H1 (cell line): ENCODE measurements around the gene LDLRAD4. TPM values are rescaled to one million over a fixed set of nuclear protein-coding genes. Genes with fewer than 3 reads are reported as not detected.

Experiments
- CTCF ChIA-PET: fragments of 300-600 bp; sonication (Branson Sonifier 250); formaldehyde crosslinking; loops from one replicate; lab custom pipeline; 2021; ENCODE audit not compliant: partially characterized antibody; lab: Charles Lee
- POLR2A ChIA-PET: fragments of 300-600 bp; sonication (Branson Sonifier 250); formaldehyde crosslinking; loops from one replicate; lab custom pipeline; 2021; ENCODE audit warnings: inconsistent platforms; ENCODE audit not compliant: partially characterized antibody; lab: Charles Lee
- DNase-seq, 2 experiments: peaks; one replicate each; pipeline versions ENCODE4 v3.0.0 to v3.0.0-alpha.2; 2010 to 2022; ENCODE audit warnings: low spot score in 2 of 2, low read depth in 1 of 2, mixed read lengths in 1 of 2
- FAIRE-seq: peaks from 2 replicates; lab custom pipeline; 2011; peaks lifted over from hg19 to GRCh38; lab: Jason Lieb, UNC
- H2AFZ ChIP-seq: 2 replicates; pipeline ENCODE4 v1.8.1; 2012; ENCODE audit warnings: low read length, inconsistent platforms
- H2AK5ac ChIP-seq: 2 replicates; pipeline ENCODE4 v1.6.1; 2013; ENCODE audit warnings: low read depth, low read length
- H2BK120ac ChIP-seq: replicated peaks from 2 replicates; pipeline ENCODE3; 2013; ENCODE audit warnings: low read depth, low read length, inconsistent platforms
- H2BK12ac ChIP-seq: 2 replicates; pipeline ENCODE4 v1.6.1; 2013; ENCODE audit warnings: low read depth, low read length
- H2BK15ac ChIP-seq: 2 replicates; pipeline ENCODE4 v1.6.1; 2013; ENCODE audit warnings: low read length
- H2BK20ac ChIP-seq: 2 replicates; pipeline ENCODE4 v1.6.1; 2013; ENCODE audit warnings: low read length
- H2BK5ac ChIP-seq: 2 replicates; pipeline ENCODE4 v1.6.1; 2013; ENCODE audit warnings: low read depth, low read length
- H3K14ac ChIP-seq: 2 replicates; pipeline ENCODE4 v1.6.1; 2013; ENCODE audit warnings: inconsistent platforms; ENCODE audit not compliant: insufficient read length
- H3K18ac ChIP-seq: 2 replicates; pipeline ENCODE4 v1.6.1; 2013; ENCODE audit warnings: low read length; ENCODE audit errors: extremely low read depth
- H3K23ac ChIP-seq: 2 replicates; pipeline ENCODE4 v1.6.1; 2013; ENCODE audit warnings: inconsistent platforms; ENCODE audit not compliant: insufficient read length
- H3K23me2 ChIP-seq: 2 replicates; pipeline ENCODE4 v1.6.1; 2013; ENCODE audit warnings: low read depth, low read length
- H3K27ac ChIP-seq: 2 replicates; pipeline ENCODE4 v1.6.1; 2011; ENCODE audit warnings: low read depth, low read length, inconsistent platforms
- H3K27me3 ChIP-seq, 4 experiments: replicated peaks in 1 of 4; 1 replicate in 1 of 4; 2 replicates in 3 of 4; pipeline versions ENCODE4 v1.6.1 to v1.8.1; 2011 to 2013; ENCODE audit warnings: low read length in 3 of 4, mild to moderate bottlenecking in 3 of 4, inconsistent platforms in 2 of 4, mixed read lengths in 2 of 4, moderate library complexity in 1 of 4; ENCODE audit not compliant: control insufficient read depth in 3 of 4, insufficient read depth in 3 of 4; ENCODE audit errors: extremely low read depth in 1 of 4
- H3K36me3 ChIP-seq, 4 experiments: 2 replicates each; pipeline versions ENCODE4 v1.6.1 to v1.8.1; 2011 to 2013; ENCODE audit warnings: mild to moderate bottlenecking in 4 of 4, low read length in 3 of 4, moderate library complexity in 2 of 4, control low read depth in 1 of 4, inconsistent platforms in 1 of 4; ENCODE audit not compliant: insufficient read depth in 4 of 4, control insufficient read depth in 2 of 4
- H3K4ac ChIP-seq: replicated peaks from 2 replicates; pipeline ENCODE3; 2013; ENCODE audit warnings: low read length, low read depth, mixed read lengths, inconsistent platforms; ENCODE audit not compliant: insufficient read length
- H3K4me1 ChIP-seq, 4 experiments: replicated peaks in 1 of 4; 1 replicate in 1 of 4; 2 replicates in 3 of 4; pipeline versions ENCODE4 v1.6.1 to v1.8.1; 2011 to 2013; ENCODE audit warnings: low read length in 3 of 4, inconsistent platforms in 2 of 4, mixed read lengths in 1 of 4; ENCODE audit not compliant: insufficient read depth in 4 of 4, control insufficient read depth in 3 of 4
- H3K4me2 ChIP-seq, 2 experiments: 2 replicates each; pipeline versions ENCODE4 v1.6.1 to v1.8.1; 2011 to 2013; ENCODE audit warnings: low read depth in 2 of 2, low read length in 2 of 2, control low read depth in 1 of 2, inconsistent platforms in 1 of 2, mild to moderate bottlenecking in 1 of 2; ENCODE audit not compliant: insufficient read depth in 1 of 2
- H3K4me3 ChIP-seq, 4 experiments: fragments of 200-600, 300-600 bp in 1 of 4; sonication (generic), shearing (Covaris generic), sonication (Bioruptor Twin) in 1 of 4; 2 replicates each; pipeline versions ENCODE4 v1.5.1 to v1.8.1; 2011 to 2016; ENCODE audit warnings: low read length in 4 of 4, low read depth in 3 of 4, control low read depth in 2 of 4, inconsistent platforms in 2 of 4, mild to moderate bottlenecking in 2 of 4, mixed read lengths in 1 of 4, moderate library complexity in 1 of 4; ENCODE audit not compliant: insufficient read depth in 2 of 4; ENCODE audit errors: extremely low read depth in 1 of 4
- H3K56ac ChIP-seq: replicated peaks from 2 replicates; pipeline ENCODE3; 2013; ENCODE audit warnings: low read depth, mild to moderate bottlenecking, mixed read lengths, low read length, inconsistent platforms; ENCODE audit not compliant: insufficient read length
- H3K79me1 ChIP-seq: 2 replicates; pipeline ENCODE4 v1.6.1; 2013; ENCODE audit warnings: low read depth, low read length, control low read depth
- H3K79me2 ChIP-seq, 2 experiments: 2 replicates each; pipeline versions ENCODE4 v1.6.1 to v1.8.1; 2012 to 2013; ENCODE audit warnings: low read length in 2 of 2, mild to moderate bottlenecking in 2 of 2, inconsistent platforms in 1 of 2; ENCODE audit not compliant: insufficient read depth in 2 of 2, control insufficient read depth in 1 of 2
- H3K9ac ChIP-seq, 4 experiments: replicated peaks in 1 of 4; 1 replicate in 1 of 4; 2 replicates in 3 of 4; pipeline versions ENCODE4 v1.6.1 to v1.8.1; 2011 to 2013; ENCODE audit warnings: low read depth in 3 of 4, low read length in 3 of 4, control low read depth in 2 of 4, mild to moderate bottlenecking in 2 of 4, moderate library complexity in 2 of 4, inconsistent platforms in 1 of 4; ENCODE audit errors: extremely low read depth in 1 of 4
- H3K9me3 ChIP-seq, 2 experiments: 2 replicates each; pipeline versions ENCODE4 v1.6.1 to v1.8.1; 2012 to 2013; ENCODE audit warnings: mild to moderate bottlenecking in 2 of 2, moderate library complexity in 2 of 2, control low read depth in 1 of 2, inconsistent platforms in 1 of 2, low read depth in 1 of 2, low read length in 1 of 2, mixed read lengths in 1 of 2; ENCODE audit not compliant: insufficient read depth in 2 of 2
- H4K20me1 ChIP-seq, 2 experiments: replicated peaks in 1 of 2; 2 replicates each; pipeline versions ENCODE3 to v1.8.1; 2011 to 2013; ENCODE audit warnings: inconsistent platforms in 2 of 2, low read length in 2 of 2, mild to moderate bottlenecking in 1 of 2; ENCODE audit not compliant: insufficient read depth in 2 of 2, control insufficient read depth in 1 of 2
- H4K5ac ChIP-seq: 2 replicates; pipeline ENCODE4 v1.6.1; 2013; ENCODE audit warnings: low read length, low read depth, mixed read lengths, inconsistent platforms; ENCODE audit not compliant: insufficient read length
- H4K8ac ChIP-seq: 2 replicates; pipeline ENCODE4 v1.8.0; 2013; ENCODE audit warnings: mild to moderate bottlenecking, moderate library complexity, low read length, inconsistent platforms; ENCODE audit not compliant: insufficient read depth; ENCODE audit errors: extremely low read depth
- H4K91ac ChIP-seq: replicated peaks from 2 replicates; pipeline ENCODE3; 2013; ENCODE audit warnings: low read length, mixed read lengths, inconsistent platforms; ENCODE audit not compliant: insufficient read length
- HDAC2 ChIP-seq, 2 experiments: fragments of 300-600 bp in 1 of 2; sonication (generic) in 1 of 2; IDR thresholded peaks; 2 replicates each; pipeline ENCODE4 v1.6.1; 2011 to 2012; ENCODE audit warnings: low read depth in 2 of 2, low read length in 2 of 2, mild to moderate bottlenecking in 2 of 2, moderate library complexity in 2 of 2, borderline replicate concordance in 1 of 2, inconsistent platforms in 1 of 2
- HDAC6 ChIP-seq: IDR thresholded peaks from one replicate; pipeline ENCODE4 v1.7.1; 2012; ENCODE audit warnings: low read depth, mild to moderate bottlenecking, inconsistent platforms, low read length, moderate library complexity
- PHF8 ChIP-seq: fragments of 200-600 bp; sonication (generic); conservative IDR thresholded peaks from 2 replicates; pipeline ENCODE4 v1.7.1; 2012; ENCODE audit warnings: low read depth, mild to moderate bottlenecking, inconsistent platforms, low read length, moderate library complexity
- POU5F1 ChIP-seq: IDR thresholded peaks from 2 replicates; pipeline ENCODE4 v1.6.1; 2011; ENCODE audit warnings: low read depth, mild to moderate bottlenecking, low read length, moderate library complexity
- RBBP5 ChIP-seq: IDR thresholded peaks from 2 replicates; pipeline ENCODE4 v1.7.1; 2012; ENCODE audit warnings: low read depth, mild to moderate bottlenecking, inconsistent platforms, low read length, moderate library complexity, borderline replicate concordance
- SP2 ChIP-seq: IDR thresholded peaks from 2 replicates; pipeline ENCODE4 v1.6.1; 2012; ENCODE audit warnings: mild to moderate bottlenecking, low read length, inconsistent platforms
- SUZ12 ChIP-seq: fragments of 200-600 bp; sonication (generic); IDR thresholded peaks from 2 replicates; pipeline ENCODE4 v1.6.1; 2012; ENCODE audit warnings: mild to moderate bottlenecking, inconsistent platforms, low read length, moderate library complexity, mixed read lengths
- ZNF274 ChIP-seq: IDR thresholded peaks from 2 replicates; pipeline ENCODE4 v1.7.0; 2012; ENCODE audit warnings: low read length, borderline replicate concordance; ENCODE audit errors: extremely low read depth
- WGBS, 2 experiments: shearing (Covaris generic) in 1 of 2; methylation state at CpG; one replicate each; pipeline versions ENCODE4 v1.1.6 to v1.1.7; 2013 to 2015; ENCODE audit warnings: low lambda C conversion rate in 2 of 2, mixed read lengths in 2 of 2, inconsistent platforms in 1 of 2, low coverage in 1 of 2, missing lambda C conversion rate in 1 of 2; ENCODE audit not compliant: insufficient replicate concordance in 2 of 2, insufficient coverage in 1 of 2, insufficient read length in 1 of 2; ENCODE audit errors: extremely low coverage in 1 of 2, missing lambda C conversion rate in 1 of 2; 5-methylcytosine and 5-hydroxymethylcytosine counted together
- polyA plus RNA-seq, 7 experiments: library from polyadenylated mRNA; depleted of rRNA in 3 of 7; stranded (reverse) in 5 of 7; unstranded in 2 of 7; fragments of >200 nt in 5 of 7; fragments of 200-250 nt in 2 of 7; gene quantifications; 1 replicate in 5 of 7; 2 replicates in 1 of 7; 4 replicates in 1 of 7; pipeline versions ENCODE4 v1.2.1 to v1.2.3, GENCODE V29; 2011 to 2013; ENCODE audit warnings: missing spikeins in 2 of 7, mixed read lengths in 2 of 7
- total RNA-seq: library from RNA; stranded (reverse); fragmentation: NEBNext Ultra II Directional; extraction: Animal tissue kit (Norgen Biotek cat#: 25700); gene quantifications from 2 replicates; pipeline ENCODE4 v1.2.1, GENCODE V29; 2021

LDLRAD4 gene
- total and polyA plus RNA-seq, 2 of the 8 experiments (the other 6 are each of a cell fraction or from before 2014, with no cell fraction given), result 0.77 to 1.4 TPM

GRCh38 chr18:13628211-13628610, 409.7 kb downstream of the LDLRAD4 start:
- Histone ChIP-seq H2BK120ac (no peak overlapping the region), H3K18ac (no peak overlapping the region), H3K79me2 (no peaks in the 10 kb centered on the region), H2BK5ac (no peak overlapping the region), H3K27me3 (no peaks in the 10 kb centered on the region), H2AK5ac (no peak overlapping the region), H3K14ac (no peak overlapping the region), H3K56ac (no peak overlapping the region), H4K20me1 (no peaks in the 10 kb centered on the region), H3K4me3 (no peak overlapping the region), H3K4me2 (no peak overlapping the region), H3K4me1 (peaks cover 0 to 5% (median 4%) of the 10 kb centered on the region in 4 experiments; a peak in 4 of 7 replicates), H2BK15ac (no peak overlapping the region), H3K4ac (no peak overlapping the region), H4K91ac (no peak overlapping the region), H3K23ac (no peak overlapping the region), H3K9ac (no peak overlapping the region), H2BK12ac (no peak overlapping the region), H2AFZ (no peak overlapping the region), H3K79me1 (no peaks in the 10 kb centered on the region), H3K36me3 (no peaks in the 10 kb centered on the region), H3K23me2 (no peaks in the 10 kb centered on the region), H2BK20ac (no peak overlapping the region), H4K8ac (no peak overlapping the region), H3K9me3 (no peaks in the 10 kb centered on the region), H4K5ac (no peak overlapping the region), H3K27ac (no peak overlapping the region)
- WGBS, 2 experiments, result 91% methylated on average over 9 of the region's 9 CpGs; no CpG with 5 or more reads in 1 of the 2 experiments
- POLR2A ChIA-PET, result no interaction called here
- no peak for TF ChIP-seq RBBP5
- TF ChIP-seq HDAC6, result no peak
- TF ChIP-seq SUZ12, result no peak
- no peak for TF ChIP-seq PHF8
- TF ChIP-seq SP2, result no peak
- no peak for TF ChIP-seq POU5F1
- no peak for TF ChIP-seq ZNF274
- TF ChIP-seq HDAC2 (IDR thresholded peaks at IDR 0.05; ENCODE audit: borderline replicate concordance in 1 of 2, low read depth in 2 of 2, low read length in 2 of 2), result no peak
- CTCF ChIA-PET, result interaction anchor here (1.2 to 4.5 kb wide), 4 partner anchors 9 to 115 kb away, joined by 3 to 47 read pairs (median 4); no protein-coding TSS in a partner anchor
- FAIRE-seq, result no peak
- no peak for DNase-seq
